ENCODE results near the gene TXLNA. TPM values are rescaled to one million over a fixed set of nuclear protein-coding genes. Genes with fewer than 3 reads are reported as not detected.
"Not testable (repeated sequence)": the region's sequence is repeated elsewhere in the genome, so short reads cannot be mapped to it uniquely, and the experiment has no call there.

The TXLNA gene
- total RNA-seq, 1 donor from 2014 or later = 32.9 TPM

DNA sequence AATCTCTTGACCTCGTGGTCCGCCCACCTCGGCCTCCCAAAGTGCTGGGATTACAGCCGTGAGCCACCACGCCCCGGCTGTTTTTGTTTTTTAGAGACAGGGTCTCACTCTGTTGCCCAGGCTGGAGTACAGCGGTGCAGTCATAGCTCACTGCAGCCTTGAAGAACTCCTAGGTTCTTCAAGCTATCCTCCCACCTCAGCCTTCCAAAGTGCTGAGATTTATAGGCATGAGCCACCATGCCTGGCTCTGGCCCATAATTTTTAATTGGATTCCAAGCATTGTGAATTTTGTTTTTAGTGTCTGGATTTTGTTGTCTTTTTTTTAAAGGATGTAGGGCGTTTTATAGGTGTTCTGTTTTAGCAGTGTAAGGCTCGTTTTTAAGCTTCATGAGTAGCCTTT lies 28.6 kb upstream of the TXLNA start:
- TF ChIP-seq, protein P1, sequence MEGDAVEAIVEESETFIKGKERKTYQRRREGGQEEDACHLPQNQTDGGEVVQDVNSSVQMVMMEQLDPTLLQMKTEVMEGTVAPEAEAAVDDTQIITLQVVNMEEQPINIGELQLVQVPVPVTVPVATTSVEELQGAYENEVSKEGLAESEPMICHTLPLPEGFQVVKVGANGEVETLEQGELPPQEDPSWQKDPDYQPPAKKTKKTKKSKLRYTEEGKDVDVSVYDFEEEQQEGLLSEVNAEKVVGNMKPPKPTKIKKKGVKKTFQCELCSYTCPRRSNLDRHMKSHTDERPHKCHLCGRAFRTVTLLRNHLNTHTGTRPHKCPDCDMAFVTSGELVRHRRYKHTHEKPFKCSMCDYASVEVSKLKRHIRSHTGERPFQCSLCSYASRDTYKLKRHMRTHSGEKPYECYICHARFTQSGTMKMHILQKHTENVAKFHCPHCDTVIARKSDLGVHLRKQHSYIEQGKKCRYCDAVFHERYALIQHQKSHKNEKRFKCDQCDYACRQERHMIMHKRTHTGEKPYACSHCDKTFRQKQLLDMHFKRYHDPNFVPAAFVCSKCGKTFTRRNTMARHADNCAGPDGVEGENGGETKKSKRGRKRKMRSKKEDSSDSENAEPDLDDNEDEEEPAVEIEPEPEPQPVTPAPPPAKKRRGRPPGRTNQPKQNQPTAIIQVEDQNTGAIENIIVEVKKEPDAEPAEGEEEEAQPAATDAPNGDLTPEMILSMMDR (conservative IDR thresholded peaks at IDR 0.05; ENCODE audit: low read depth, low read length) = no peak
- DNase-seq (ENCODE audit: low read depth) = no peak
- no peak overlapping the region for H3K4me3 ChIP-seq (ENCODE audit: low read depth, low read length)

DNA sequence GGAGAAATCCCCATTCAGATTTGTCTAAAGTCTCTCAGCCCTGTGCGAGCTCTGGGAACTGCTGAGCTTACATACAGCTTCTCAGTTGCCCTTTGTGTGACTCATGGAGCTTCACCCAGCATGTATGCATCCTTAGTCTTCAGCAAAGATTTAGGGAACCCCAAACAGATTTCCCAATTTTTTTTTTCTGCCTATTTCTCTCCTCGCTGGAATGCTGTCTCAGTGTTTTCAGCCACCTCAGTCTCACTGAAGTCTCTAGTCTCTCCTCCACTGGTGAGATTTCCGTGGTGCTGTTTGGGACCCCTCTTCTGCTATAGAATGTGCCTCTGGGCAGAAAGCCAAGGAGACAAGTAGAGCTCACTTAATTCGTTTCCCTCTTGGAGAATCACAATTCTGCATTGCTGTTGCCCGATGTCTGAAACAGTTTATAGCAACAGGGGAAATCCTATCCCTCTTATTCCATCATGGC lies 28.1 kb upstream of the TXLNA start:
- no peak overlapping the region for H3K4me3 ChIP-seq (ENCODE audit: low read depth, low read length)
- no peak for DNase-seq (ENCODE audit: low read depth)
- TF ChIP-seq, protein P1 (conservative IDR thresholded peaks at IDR 0.05; ENCODE audit: low read depth, low read length) = no peak

DNA sequence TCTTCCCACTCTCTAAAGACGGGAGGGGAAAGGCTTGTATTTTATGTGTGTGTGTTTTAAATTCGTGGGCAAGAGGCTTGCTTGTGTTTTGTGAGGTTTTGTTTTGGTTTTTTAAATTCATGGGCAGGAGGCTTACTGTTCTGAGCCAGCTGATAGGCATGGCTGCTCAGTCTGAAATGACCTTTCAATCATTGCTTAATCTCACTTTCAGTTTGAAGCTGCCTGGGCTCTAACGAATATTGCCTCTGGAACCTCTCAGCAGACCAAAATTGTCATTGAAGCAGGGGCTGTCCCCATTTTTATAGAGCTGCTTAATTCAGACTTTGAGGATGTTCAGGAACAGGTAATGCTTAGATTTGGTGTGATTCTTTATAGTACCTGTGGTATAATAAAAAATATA lies 20.3 kb upstream of the TXLNA start:
- TF ChIP-seq, protein P1 (conservative IDR thresholded peaks at IDR 0.05; ENCODE audit: low read depth, low read length) = no peak
- DNase-seq (ENCODE audit: low read depth) = no peak
- H3K4me3 ChIP-seq (ENCODE audit: low read depth, low read length) = no peak overlapping the region

DNA sequence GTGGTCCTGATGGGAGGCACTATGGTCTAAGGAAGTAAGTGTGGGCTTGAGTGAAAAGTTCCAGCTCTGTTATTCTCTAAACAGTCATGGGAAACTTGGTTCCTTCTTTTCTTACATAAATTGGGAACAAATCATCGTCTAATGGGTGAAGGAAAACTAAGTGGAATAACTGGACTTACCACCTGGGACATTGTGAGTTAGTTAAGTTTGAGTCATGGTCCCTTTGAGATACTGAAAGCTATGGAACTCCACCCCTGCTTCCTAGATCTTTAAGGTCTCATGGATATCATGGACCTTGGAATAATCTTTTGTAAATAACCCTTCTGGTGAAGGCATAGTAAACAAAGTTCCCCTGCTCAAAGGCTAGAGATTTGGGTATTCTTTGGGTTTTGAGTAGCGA lies 16.1 kb upstream of the TXLNA start:
- no peak for DNase-seq (ENCODE audit: low read depth)
- H3K4me3 ChIP-seq (ENCODE audit: low read depth, low read length) = no peak overlapping the region
- TF ChIP-seq, protein P1 (conservative IDR thresholded peaks at IDR 0.05; ENCODE audit: low read depth, low read length) = no peak

DNA sequence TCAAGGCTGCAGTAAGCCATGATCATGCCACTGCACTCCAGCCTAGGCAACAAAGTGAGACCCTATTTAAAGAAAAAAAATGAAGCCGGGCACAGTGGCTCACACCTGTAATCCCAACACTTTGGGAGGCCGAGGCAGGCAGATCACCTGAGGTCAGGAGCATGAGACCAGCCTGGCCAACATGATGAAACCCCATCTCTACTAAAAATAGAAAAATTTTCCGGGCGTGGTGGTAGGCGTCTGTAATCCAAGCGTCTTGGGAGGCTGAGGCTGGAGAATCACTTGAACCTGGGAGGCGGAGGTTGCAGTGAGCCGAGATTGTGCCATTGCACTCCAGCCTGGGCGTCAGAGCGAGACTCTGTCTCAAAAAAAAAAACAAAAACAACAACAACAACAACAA lies 13.8 kb upstream of the TXLNA start:
- not testable (repeated sequence) for H3K4me3 ChIP-seq (ENCODE audit: low read depth, low read length); DNase-seq (ENCODE audit: low read depth)

DNA sequence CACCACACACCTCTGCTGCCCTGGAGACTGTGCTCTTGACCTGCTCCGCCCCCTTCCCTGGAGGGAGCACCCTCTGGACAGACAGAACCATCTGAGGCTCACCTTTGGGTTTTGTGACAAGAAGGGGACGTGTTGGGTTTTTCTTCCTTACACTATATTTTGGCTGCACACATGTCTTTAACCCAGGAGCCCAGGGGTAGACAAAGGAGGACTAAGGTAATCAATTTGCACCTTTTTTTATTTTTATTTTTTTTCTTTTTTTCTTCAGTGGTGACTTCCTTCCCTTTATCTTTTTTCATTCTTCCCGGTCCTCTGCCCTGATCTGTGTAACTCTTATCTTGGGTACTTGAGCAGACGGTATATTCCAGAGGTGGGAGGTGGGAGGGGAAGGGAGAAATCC lies 8.5 kb upstream of the TXLNA start:
- TF ChIP-seq, protein P1 (conservative IDR thresholded peaks at IDR 0.05; ENCODE audit: low read depth, low read length) = no peak
- no peak for DNase-seq (ENCODE audit: low read depth)
- H3K4me3 ChIP-seq (ENCODE audit: low read depth, low read length) = no peak overlapping the region

DNA sequence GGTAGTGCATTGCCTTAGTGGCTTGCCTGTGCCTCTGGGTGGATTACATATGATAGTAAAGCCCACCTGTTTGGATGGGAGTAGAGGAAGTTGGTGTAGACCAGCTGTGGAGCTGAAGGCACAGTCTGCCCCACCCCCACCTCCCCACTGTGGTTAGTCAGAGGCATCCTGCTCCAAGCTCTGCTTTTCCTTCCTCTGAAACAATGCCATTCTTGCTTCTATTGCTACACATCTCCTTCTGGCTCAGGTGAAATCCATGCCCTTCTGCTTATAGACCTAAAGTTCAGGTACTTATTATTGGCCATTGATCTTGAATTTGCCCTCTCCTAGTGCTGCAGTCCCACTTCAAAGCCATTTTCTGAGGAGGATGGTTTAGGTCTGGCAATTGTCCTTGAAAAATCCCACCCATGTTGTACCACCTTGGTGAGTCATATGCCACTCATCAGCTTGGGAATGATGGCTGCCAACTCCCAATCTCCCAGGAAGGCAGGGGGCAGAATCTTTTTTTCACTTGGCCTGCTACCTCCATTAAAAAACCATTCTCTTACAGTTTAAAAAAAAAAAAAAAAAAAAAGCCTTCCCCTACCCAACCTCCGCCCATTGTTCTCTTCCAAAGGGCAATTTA lies 6.7 kb upstream of the TXLNA start:
- TF ChIP-seq, protein P1 (conservative IDR thresholded peaks at IDR 0.05; ENCODE audit: low read depth, low read length) = no peak

More for the DNA sequence above, 6.7 kb upstream of the TXLNA start:
- no peak overlapping the region for H3K4me3 ChIP-seq (ENCODE audit: low read depth, low read length)
- DNase-seq (ENCODE audit: low read depth) = no peak

Data from epithelial cell of proximal tubule (primary cell).